HG03108 (cell line): ENCODE data around the gene AGAP4.
"Not testable (repeated sequence)": the region's sequence is repeated elsewhere in the genome, so short reads cannot be mapped to it uniquely, and the experiment has no call there.

Experiments
- ATAC-seq: cut with Tn5 transposase; IDR thresholded peaks from one replicate; pipeline ENCODE4 v1.9.1; 2021; ENCODE audit warnings: moderate library complexity; ENCODE audit not compliant: unreplicated experiment

The AGAP4 gene

DNA sequence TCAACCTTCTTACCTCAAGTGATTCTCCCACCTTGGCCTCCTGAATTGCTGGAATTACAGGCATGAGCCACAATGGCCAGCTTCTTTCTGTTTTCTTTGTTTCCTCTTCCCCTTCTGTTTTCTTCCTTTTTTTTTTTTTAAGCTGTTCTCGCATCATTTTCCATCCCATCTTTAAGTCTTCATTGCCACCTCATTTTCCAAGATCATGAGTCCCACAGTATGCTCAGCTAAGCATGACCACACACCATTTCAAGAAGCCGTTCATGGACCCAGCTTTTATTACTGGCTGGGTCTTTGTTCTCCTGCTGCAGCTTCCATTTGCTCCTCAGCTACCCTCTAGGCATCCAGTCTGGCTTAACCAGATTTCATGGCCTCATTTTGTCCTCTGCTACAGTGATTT, 52.5 kb downstream of the AGAP4 start:
- ATAC-seq, result not testable (repeated sequence)

DNA sequence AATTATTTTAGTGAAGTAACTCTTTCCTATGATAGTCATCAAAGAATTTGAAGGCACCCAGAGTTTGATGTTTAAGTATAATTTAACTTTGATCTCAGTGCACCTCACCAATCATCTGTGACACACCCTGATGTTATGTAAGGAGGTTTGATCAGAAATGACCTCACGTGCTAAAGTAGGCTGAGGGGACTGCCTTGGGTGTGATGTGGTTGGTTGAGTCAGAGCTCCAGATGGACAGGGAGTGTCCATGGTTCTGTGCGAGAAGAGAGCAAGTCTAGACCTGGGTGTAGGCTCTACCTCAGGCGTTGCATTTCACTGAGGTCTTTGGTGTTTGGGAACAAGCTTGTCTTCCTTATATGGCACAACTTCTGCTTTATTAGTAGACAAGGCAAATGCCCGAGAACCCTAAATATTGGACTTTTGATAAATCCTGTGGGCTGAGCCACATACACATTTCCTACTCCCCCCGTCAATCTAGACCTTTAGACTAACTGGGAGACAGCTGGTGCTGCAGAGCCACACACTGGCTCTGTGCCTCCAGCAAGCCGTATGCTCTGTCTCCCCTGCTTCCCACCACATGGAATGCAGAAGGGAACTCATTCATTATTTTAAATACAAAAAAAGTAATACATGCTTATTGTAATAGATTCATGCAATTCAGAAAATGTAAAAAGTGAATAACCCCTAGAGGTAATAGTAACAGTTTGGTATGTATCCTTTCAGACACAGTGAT, 56.4 kb downstream of the AGAP4 start:
- not testable (repeated sequence) for ATAC-seq

DNA sequence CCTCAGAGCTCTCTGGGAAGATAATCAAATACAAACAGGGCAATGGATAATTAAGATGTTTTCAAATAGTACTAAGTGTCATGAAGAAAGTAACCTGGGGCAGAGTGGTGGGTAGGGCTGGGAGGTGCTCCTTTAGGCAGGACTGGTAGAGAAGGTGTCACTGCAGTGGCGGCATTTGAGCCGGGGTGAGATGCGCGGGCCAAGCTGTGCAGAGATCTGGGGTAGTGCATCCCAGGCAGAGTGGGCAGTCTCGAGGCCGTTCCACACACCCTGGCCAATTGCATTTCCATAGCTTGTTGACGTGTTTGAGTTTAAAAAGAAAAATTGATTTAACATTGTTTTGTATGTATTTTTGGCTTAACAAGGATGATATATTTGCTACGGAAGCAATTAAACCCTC, 57.3 kb downstream of the AGAP4 start:
- ATAC-seq, result not testable (repeated sequence)

DNA sequence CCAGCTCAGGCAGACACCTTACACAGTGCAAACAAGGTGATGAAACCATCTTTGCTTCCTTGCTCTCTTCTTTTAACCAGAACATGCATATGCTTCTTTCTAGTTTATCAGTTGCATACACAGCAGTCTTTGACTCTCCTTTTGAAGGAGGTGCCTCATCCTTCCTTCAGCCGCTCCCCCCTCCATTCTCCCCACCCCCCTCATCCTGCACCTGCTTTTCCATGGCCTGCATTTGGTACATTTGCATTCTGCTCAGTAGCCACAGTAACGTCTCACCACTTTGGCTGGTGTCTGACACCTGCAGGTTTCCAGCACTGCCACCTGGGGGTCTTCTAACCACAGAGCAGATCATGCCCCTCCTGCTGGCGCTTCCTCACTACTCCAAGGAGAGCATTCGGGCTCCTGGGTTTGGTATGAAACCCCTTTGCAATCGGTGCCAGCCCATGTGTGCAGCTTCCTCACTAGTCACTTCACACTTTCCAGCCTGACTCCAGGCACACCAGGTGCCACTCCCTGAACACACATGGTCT, 60.0 kb downstream of the AGAP4 start:
- not testable (repeated sequence) for ATAC-seq

DNA sequence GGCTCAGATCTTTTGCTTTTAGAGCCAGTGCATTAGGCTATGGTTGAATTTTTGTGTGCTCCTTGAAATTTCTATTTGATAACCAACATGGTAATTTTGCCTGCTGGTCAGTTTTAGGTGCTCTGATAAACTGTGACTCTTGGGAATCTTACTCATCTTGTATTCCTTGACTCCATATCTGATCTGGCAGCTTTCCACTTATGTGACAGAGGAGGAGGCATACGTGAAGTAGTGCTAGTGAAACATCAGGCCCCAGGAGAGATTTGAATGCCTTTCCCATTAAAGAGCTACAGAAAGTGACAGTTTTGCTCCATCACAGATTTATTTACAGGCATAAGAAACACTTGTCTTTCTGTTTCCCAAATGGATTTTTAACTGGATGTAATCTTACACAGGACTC, 61.1 kb downstream of the AGAP4 start:
- not testable (repeated sequence) for ATAC-seq
